NAMALWA (cell line): ENCODE data around the gene CLEC4E.
"Not testable (repeated sequence)": the region's sequence is repeated elsewhere in the genome, so short reads cannot be mapped to it uniquely, and the experiment has no call there.

Experiments used
- DNase-seq: peaks from one replicate; pipeline ENCODE4 v3.0.0-alpha.2; 2015; ENCODE audit warnings: low spot score

The CLEC4E gene, protein sequence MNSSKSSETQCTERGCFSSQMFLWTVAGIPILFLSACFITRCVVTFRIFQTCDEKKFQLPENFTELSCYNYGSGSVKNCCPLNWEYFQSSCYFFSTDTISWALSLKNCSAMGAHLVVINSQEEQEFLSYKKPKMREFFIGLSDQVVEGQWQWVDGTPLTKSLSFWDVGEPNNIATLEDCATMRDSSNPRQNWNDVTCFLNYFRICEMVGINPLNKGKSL

GRCh38 chr12:8540831-8541230, at the start of gene CLEC4E:
Gene CLEC4E (minus strand): TSS chr12:8540905. CDS start chr12:8540797, 108 bp downstream.
- not testable (repeated sequence) for DNase-seq

DNA sequence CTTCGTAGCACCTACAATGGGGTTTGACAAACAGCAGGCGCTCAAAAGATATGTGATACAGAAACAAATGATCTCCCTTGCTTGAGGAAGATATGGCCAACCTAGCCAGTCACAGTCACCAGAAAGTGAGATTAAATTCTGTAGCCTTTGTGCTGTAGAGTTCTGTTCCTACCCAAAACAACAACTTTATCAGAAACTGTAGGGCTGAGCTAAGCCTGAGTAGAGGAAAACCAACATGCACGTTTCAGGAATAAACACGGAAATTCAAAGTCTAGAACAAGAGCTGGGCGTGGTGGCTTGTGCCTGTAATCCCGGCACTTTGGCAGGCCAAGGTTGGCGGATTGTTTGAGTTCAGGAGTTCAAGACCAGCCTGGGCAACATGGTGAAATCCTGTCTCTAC, 49.0 kb upstream of the CLEC4E start:
- no peak for DNase-seq

- not testable (repeated sequence) for DNase-seq
Observed at GRCh38 chr12:8584478-8584877, 43.8 kb upstream of the CLEC4E start.

GRCh38 chr12:8584004-8584403, 43.3 kb upstream of the CLEC4E start:
- DNase-seq: no peak

GRCh38 chr12:8581098-8581784, 40.5 kb upstream of the CLEC4E start:
- DNase-seq: no peak

DNA sequence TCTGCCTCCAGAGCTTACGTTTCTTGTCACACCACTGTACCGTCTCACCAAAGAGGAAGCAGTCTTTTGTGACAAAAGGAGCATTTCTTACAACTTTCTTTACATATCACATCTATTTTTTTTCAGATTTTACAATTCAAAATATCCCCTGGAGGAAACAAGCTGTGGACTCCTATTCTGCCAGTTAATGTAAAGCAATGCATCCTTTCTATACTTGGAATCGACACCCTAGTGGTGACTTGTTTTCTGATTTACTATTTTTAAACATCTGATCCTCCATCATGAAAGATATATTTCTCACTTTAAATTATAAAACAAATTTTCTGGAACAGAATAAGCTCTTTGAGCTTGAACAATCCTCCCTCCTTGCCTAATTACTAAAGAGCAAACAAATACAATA, 37.2 kb upstream of the CLEC4E start:
- peak; percentile 54 for DNase-seq

DNA sequence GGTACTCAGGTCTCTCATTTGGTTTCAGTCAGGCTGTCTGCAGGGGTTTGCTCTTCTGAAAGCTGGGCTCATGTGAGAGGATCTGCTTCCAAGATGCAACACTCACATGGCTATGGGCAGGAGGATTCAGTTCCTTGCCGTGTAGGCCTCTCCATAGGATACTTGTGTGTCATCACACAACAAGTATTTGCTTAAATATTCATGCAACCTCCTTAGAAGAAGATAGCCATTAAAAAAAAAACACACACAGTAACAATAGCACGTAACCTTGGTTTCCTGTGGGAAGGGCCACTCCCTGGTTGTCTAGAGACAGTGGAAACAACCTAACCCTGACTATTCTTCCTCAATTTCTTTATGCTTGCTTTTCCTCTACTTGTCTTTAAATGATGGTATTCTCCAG, 31.8 kb upstream of the CLEC4E start:
- DNase-seq: no peak

- DNase-seq: no peak
Observed at GRCh38 chr12:8566525-8566924, 25.8 kb upstream of the CLEC4E start.

DNA sequence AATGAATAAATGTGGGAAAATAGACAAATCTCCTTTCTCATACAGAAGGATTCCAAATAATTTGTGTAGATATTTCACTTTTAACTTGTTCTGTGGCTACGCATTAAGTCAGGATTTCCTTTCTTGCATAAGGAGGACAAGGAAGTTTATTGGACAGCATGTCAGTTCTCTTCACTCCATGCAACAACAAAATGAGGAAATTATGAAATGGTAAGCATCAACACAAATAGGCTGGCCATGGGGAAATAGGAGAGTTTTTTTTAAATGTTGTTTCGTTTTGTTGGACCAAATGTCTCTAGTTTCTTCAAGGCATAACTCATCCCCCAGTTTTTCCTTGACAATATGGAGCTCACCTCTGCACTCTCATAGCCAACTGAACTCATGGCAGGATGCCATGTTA, 25.3 kb upstream of the CLEC4E start:
- DNase-seq: not testable (repeated sequence)

DNA sequence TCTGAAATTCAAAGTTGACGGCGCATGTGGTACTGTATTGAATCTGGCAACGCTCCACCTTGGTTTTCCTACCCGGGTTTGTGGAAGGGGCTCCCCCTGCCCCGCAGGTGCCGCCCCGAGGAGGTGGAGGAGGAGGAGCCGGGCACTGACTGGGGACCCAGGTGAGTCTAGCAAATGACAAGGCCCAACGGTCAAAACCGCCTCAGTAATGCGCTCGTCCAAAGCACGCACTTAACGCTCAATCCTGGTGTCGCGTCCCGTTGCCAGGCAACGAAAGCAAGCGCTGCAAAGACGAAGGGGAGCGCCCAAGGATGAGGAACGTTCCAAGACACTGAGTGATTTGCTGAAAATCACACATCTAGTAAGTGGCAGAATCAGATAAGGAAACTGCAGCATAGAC, 24.0 kb upstream of the CLEC4E start:
- DNase-seq: no peak

GRCh38 chr12:8563356-8563755, 22.7 kb upstream of the CLEC4E start:
- DNase-seq: no peak

GRCh38 chr12:8562310-8562709, 21.6 kb upstream of the CLEC4E start:
- DNase-seq: peak; percentile 31

DNA sequence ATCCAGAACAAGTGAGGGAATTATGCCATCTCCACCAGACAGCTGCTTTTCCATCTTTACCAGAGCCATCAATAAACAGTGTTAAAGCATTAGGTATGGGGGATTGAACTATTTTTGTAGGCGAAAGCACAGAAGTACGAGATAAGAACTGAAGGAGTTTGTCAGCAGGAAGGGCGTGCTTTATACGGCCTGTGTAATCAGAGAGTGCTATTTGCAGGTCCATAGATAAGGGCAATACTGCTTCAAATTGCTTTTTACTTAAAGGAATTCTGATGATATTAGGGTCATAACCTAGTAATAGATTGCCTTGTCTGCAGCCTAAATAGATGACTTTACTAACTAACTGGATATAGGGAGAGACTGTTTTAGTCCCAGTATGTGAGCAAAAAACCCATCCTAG, 20.3 kb upstream of the CLEC4E start:
- no peak for DNase-seq

DNA sequence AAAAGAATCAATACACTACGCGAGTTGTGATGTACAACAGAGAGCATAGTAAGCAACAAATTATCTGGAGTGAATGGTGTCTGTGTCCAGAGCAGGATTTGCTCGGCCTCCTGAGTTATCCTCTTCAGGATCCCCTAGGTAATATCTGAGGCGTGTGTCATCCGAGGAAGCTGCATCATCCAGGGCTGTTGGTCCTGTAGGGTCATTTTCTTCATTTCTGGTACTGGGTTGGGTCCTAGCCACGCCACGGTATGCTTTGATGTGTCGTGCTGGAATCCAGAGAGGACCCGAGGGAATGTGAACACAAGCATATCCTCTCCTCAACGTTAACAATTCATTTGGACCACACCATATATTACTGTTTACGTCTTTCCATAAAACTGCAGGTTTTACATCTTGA, 19.0 kb upstream of the CLEC4E start:
- no peak for DNase-seq

DNA sequence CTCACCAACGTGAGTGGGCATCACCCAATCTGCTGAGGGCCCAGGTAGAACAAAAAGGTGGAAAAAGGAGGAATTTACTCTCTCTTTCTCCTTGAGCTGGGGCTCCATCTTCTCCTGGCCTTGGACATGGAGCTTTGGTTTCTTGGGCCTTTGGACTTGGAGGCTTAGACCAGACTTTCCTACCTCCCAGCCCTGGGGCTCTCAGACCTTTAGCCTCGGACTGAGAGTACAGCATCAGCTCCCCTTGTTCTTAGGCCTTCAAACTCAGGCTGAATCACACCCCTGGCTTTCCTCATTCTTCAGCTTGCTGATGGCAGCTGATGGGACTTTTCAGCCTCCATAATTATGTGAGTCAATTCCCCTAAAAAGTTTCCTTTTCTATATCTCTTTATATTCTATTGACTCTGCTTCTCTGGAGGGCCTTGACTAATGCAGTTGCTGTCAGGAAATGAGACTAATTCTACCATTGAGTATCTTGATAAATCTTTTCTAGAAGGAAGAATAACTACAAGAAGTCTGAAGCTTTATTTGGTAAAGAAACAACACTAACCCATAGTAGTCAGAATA, 15.9 kb upstream of the CLEC4E start:
- no peak for DNase-seq

DNA sequence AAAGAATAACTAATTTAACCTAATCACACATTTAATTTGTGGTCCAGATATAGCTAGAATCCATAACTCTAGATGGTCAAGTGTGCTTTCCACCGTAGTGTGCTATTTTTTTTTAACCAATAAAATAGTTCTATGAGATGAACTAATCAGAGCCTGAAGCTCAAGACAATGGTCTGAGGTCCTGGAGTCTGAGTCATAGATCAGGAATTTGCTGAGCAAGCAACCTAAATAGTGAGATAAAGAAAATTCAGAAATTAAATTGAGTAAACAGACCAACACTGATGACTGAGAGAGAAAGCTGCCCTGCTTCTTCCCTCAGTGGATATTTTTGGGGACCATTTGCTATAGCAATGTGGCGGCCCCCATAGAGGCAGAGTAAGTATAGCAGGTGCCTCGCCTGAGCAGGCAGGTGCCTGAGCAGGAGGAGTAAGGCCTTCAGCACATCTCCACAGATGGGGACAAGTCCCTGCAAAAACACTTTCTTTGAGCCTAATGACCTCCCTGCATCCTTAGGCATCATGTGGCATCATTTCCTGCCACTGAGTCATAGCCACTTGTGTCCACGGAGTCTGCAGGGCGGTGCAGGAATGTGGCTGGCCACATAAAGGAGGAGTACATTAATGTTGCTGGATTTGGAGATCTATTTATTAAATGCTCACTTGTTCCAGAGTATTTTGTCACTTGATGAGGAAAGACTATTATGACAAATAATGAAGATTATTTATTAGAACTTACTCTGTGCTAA, 13.9 kb upstream of the CLEC4E start:
- DNase-seq: no peak

GRCh38 chr12:8553088-8553627, 12.5 kb upstream of the CLEC4E start:
- no peak for DNase-seq

DNA sequence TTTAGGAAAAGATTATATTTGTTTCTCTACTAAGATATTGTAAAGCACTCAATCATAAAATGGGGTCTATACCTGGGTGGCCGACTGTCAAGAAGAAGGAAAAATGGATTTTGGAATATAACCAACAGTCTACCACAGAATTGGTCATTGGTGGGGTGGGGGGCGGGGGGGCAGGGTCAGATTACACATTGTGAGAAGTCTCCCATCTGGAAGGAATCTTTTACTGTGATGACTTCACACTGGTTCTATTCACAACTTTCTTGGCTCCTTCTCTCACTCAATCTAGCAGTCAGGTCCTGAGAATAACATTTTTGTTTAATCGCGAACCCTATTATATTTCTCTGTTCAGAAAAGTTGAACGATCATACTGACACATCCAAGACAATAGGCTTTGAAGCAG, 8.7 kb upstream of the CLEC4E start:
- no peak for DNase-seq

DNA sequence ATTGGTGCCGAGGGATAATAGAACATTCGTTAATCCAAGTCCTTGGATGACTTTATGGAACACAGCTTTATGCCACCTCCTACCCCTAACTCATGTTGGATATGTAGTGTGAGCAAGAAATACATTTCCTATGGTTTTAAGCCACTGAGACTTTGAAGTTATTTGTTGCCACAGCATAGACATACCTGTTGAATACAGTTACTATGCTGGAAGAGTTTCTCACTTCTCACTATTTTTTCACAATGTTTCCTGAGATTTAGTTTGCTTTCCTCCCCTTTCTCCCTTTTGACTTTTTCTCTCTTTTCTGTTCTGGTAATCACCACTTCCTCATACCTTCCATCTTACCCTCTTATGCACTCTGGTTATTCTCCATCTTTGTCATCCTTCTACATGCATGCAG, 7.5 kb upstream of the CLEC4E start:
- no peak for DNase-seq

- no peak for DNase-seq
Observed at GRCh38 chr12:8547645-8548044, 6.9 kb upstream of the CLEC4E start.

GRCh38 chr12:8546591-8546990, 5.9 kb upstream of the CLEC4E start:
- DNase-seq: no peak

DNA sequence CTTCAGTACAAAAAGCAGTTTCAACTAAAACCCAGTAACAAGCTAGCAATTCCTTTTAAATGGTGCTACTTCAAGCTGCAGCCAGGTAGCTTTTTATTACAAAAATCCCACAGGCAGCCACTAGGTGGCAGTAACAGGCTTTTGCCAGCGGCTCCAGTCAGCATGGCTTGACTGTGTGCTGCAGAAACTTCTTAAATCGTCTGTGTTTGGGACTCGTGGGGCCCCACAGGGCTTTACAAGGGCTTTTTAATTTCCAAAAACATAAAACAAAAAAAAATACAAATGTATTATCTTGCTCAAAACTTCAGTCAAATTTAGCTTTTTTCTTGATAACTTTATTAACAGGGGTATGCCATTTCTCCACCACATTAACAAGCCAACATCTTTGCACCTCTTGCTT, 3.6 kb upstream of the CLEC4E start:
- peak; percentile 90 for DNase-seq

DNA sequence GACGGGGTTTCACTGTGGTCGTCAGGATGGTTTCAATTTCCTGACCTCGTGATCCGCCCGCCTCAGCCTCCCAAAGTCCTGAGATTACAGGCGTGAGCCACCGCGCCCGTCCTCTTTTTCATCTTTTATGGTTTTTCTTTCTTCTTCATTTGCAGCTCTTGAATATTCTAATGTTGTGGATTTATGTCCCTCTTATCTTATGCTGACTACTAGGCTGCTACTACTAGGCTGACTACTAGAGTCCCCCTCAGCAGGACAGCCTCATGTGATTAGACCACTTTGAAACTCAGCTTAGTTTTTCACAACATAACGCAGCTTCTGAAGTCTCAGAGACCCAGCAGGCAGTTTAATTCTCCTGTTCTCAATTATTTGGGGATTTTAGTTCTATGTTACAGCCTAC, 857 bp upstream of the CLEC4E start:
- DNase-seq: no peak
